Fibroblast of gingiva (primary cell): ENCODE data around the gene ANXA1.
"Not testable (repeated sequence)": the region's sequence is repeated elsewhere in the genome, so short reads cannot be mapped to it uniquely, and the experiment has no call there.

Experiments used
- DNase-seq: peaks from one replicate; pipeline ENCODE4 v3.0.0-alpha.2; 2011; ENCODE audit warnings: low read depth

ANXA1 gene

GRCh38 chr9:73168298-73168934, 16.8 kb downstream of the ANXA1 start:
- no peak for DNase-seq

DNA sequence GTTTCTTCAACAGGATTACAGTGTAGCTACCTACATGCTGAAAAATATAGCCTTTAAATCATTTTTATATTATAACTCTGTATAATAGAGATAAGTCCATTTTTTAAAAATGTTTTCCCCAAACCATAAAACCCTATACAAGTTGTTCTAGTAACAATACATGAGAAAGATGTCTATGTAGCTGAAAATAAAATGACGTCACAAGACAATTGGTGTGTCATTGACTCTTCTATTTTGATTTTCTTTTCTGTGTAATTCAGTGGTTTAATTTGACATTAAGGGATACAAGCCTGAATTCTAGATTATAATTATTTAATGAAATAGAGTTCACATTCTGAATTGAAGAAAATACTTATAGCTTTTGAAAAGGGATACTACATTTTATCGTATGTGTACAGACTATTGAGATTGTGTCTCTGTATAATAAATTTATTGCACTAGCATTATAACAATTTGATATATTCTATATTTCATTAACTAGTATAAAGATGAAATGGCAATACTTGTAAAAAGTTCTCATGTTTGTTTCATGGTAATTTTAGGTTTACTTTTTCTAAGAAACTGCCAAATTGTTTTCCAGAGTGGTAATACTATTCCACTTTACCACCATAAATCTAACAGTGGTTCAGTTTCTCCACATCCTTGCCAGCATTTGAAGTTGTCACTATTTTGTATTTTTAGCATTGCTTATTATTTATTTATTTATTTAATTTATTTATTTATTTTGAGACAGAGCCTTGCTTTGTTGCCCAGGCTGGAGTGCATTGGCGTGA, 18.7 kb downstream of the ANXA1 start:
- no peak for DNase-seq

DNA sequence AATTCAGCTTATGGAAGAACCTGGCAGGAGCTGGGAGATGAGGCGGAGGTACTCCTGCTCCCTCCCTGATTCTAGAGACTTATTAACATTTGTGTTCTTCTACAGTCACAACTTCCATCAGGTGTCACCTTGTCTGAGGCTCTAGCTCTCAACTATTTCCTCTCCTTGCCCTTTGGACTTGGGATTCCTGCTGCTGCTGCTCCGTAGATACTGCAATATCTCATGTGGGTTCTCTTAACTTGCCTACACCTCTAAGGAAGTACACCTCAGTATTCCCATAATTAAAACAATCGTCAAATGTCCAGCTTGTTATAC, 21.2 kb downstream of the ANXA1 start:
- DNase-seq, result no peak

DNA sequence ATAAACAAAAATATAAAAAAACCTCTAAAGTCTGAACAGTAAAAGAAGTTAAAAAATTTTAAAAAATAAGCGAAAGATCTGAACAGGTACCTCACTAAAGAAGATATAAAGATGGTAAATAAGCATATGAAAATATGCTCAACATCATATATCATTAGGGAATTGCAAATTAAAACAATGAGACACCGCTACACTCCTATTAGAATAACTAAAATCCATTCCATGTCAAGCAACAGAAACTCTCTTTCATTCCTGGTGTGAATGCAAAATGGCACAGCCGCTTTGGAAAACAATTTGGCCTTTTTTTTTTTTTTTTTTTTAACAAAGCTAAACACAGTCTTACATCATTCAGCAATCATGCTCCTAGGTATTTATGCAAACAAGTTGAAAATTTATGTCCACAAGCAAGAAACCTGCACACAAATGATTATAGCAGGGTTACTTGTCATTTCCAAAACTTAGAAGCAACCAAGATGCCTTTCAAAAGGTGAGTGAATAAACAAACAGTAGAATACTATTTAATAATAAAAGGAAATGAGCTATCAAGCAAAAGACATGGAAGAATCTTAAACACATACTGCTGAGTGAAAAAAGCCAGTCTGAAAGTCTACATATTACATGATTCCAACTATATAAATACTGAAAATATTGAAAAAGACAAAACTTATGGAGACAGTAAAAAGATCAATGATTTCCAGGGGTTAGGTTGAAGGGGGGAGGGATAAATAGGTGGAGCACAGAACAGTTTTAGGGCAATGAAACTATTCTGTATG, 22.1 kb downstream of the ANXA1 start:
- no peak for DNase-seq

DNA sequence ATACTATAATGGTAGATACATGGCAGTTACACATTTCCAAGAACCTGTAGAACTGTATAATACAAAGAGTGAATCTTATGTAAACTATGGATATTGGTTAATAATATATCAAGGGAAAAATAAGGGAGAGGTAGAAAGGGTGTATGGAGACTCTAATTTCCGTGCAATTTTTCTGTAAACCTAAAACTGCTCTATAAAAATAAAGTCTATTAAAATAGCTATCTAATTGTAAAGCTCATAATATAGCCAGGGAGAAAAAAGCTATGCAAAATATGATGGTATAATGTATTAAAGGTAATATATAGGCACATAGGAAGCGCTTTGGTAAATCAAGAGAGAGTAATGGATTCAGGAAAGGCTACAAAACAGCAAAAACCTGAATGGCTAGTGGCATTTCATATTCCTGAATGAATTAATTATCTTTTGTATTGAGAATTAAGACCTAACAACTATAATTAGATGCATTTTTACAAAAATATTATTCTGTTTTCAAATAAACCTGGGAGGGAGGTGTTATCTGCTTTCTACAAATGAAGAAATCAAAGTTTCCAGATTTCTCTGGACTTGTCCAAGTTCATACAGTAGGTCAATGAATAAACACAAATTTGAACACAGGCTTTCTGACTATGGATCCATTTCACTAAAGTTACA, 22.8 kb downstream of the ANXA1 start:
- no peak for DNase-seq

DNA sequence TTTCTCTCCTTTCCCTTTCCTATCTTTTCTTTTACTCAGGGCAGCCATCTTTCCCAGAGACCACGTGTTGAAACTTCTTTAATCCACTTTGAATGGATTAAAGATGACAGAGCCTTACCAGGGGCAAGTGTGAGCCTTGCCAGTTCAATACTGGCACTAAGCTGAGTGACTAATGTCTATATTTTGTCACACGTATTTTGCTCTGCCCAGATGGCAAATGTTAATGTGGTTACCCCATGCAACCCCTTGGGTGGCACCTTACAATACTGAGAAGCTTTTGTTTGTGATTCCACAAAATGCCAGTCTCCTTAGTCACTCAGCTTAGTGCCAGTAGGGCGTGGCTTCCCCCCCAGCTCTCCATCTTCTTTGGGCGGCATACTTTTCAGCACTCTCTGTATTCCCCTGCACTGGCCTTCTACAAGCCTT, 24.8 kb downstream of the ANXA1 start:
- peak; percentile 80 for DNase-seq

DNA sequence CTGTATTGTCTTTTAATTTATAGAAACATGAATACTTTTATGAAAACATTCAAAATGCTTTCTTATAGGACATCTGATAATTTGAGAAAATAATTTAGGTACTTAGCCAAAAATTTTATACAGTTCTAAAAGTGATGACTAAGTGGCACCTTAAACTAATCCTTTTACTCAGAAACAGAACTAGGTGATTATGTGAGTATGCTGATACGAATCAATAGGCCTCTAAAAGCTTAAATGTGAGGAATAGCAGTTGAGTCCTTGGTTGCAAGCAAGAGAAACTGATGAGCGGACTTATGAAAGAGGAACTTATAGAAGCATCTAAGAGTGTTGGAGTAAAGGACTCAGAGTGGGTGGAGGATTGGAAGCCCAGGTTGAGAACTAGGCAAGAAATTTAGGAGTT, 26.4 kb downstream of the ANXA1 start:
- no peak for DNase-seq

GRCh38 chr9:73179589-73179988, 27.9 kb downstream of the ANXA1 start:
- DNase-seq, result no peak

DNA sequence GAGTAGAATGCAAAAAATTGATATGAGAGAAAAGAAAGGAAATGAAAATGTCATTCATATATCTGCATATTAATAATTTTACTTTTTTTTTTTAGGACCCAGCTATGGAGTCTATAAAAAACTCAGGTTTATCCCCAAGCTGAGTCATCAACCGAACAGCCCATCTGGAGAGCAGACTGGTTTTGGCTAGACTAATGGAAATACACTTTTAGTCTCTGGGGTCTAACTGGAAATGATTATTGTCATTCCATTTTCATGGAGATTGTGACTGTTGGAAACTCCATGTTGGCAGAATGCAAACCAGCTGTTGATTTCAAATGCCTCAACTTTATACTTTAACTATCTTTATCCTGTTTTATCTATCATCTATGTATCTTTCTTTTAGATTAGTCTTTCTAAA, 28.7 kb downstream of the ANXA1 start:
- DNase-seq, result peak; percentile 84

- no peak for DNase-seq
Observed at GRCh38 chr9:73182928-73183327, 31.3 kb downstream of the ANXA1 start.

GRCh38 chr9:73183428-73183827, 31.8 kb downstream of the ANXA1 start:
- DNase-seq, result no peak

- peak; percentile 44 for DNase-seq
Observed at GRCh38 chr9:73183917-73184861, 32.5 kb downstream of the ANXA1 start.

DNA sequence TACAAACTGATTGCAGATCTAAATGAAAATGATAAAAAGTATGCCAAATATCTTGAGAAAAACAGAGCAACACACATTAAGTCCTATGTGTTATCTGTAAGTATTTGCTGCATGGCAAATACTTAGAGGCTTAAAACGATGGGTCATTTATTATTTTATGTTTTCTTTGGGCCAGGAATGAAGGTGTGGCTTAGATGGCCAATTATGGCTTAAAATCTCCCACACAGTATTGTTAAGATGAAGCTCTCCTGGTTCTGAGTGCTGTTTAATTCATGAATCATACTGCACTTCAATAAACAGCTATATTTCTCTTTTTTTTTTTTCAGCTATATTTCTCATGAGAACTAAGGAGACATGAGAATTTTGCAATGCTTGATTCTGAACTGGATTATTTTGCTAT, 39.4 kb downstream of the ANXA1 start:
- not testable (repeated sequence) for DNase-seq

DNA sequence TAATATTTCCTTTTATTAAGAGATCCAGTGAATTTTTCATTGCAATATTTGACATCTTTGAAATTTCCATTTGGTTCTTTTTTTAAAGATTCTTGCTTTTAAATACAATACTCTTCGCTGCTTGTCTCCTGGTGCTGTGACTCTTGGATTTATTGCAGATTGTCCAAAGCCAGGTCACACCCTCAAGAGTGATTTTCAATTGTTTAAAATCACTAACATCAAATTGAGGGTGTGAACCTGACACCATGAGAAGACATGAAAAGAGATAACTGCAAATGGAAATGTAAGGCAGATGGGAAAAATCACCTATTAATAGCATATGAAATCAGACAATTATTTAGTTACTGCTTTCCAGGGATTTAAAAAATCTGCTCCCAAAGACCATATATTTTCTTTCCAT, 42.6 kb downstream of the ANXA1 start:
- DNase-seq, result no peak

DNA sequence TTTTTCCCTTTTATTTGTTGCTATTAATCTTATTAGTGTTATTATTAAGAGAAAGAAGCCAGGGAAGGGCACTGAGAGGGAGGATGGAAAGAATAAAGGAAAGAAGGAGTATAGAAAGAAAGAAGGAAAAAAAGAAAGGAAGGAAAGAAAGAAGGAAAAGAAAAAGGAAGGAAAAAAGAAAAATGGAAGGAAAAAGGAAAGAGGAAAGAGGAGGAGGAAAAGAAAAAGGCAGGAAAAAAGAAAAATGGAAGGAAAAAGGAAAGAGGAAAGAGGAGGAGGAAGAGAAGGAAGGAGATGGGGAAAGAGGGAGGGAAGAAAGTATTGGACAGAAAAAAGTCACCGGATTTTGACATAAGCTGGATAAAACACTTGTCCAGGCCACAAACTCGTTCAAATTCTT, 47.8 kb downstream of the ANXA1 start:
- DNase-seq, result no peak

DNA sequence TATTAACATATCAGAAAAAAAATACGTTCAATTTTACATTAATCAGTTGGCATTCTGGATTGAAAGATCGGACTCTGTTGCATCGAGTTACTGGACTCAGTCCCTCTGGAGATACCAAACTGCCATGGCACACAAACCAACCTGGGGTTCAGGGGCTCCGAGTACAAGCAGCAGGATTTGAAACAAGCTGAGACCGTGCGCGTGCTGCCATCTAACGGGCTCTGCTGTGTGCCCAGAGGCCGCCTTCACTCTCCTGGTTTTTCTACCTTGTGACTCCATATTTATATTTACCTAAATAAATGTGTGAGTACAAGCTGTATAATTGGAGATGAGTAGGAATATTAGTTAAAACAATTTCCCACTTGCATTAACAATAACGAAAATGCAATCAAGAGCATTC, 48.2 kb downstream of the ANXA1 start:
- DNase-seq, result peak; percentile 4

DNA sequence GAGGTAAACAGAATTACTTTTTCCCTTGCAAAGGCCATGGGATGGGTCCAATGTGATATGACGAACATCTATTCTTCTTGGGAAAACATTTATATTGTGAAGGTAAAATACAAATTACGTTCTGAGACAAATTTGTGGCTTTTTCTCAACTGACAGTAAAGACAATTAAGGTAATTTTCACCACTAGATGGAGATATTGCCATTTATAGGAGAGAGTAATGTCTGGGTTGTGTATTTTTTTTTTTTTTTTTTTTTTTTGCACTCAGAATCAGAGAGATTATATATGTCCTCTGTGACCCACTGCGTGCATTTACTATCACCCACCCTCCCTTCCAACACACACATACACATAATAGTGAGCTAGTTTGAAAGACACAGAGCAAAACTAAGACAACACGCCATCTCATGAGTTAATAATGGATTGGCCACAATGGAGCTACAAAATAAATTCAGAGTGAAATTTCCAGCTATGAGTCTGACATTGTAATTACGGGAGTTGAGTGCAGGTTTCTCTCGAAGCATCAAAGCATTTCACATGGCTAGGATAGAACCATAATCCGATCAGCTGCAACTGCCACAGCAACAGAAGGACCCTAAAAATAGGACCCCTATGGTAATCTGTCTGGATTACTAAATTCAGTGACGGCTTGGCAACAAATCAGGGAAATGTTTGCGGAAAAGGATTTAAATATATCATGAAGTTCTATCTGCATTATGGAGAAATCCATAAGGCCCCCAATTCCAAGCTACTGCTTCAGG, 49.2 kb downstream of the ANXA1 start:
- peak; percentile 30 for DNase-seq

DNA sequence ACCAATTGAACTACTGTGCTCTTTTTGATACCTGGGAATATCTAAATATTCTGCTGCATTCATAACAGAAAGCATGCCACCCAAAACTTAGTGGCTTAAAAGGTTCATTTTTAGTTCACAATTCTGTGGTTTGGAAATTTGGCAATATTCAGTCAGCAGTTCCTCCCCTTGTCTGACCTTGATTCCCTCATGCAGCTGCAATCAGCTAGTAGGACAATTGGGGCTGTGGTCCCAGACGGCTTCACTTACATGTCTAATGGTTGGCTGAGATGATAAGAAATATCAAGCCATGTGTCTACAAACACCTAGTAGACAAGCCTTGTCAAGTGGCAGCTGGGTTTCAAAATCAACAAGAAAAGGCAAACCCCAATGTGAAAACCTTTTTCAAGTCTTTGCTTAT, 51.3 kb downstream of the ANXA1 start:
- no peak for DNase-seq

DNA sequence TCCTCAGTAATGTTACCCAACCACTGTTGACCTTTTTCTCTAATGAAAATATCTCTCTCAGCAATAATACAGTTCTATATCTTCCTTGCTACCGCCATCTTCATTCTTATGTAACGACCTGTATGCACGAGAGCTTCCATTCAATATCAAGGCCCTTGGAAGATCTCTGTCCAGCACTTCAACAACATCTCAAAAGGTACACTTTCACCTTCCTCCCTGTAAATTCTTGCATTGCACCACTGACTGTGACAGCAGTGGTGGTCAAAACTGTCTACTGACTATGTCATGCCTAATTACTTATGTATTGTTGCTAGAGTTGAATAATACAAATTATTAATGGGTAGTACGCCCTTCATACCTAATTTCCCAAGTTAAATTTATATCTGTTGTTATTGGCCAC, 53.3 kb downstream of the ANXA1 start:
- no peak for DNase-seq

DNA sequence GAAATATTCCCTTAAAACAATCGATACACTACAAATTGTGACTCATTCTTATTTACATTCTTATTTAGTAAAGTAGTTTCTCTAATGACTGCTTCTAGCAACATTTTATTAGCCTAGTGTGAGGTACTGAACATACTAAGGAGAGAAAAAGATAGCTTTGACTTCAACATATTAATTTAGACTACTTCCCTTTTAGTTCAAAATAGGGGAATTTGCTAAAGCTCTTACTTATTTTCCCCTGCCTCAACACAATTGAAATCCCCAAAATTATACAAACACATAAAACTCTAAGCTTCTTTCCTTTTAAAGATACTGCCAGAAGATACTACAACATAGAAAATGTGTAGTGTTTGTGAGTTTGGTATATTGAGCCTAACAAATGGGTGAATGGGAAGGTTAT, 55.2 kb downstream of the ANXA1 start:
- no peak for DNase-seq
